ENCODE data around the gene STX1B.

DNA sequence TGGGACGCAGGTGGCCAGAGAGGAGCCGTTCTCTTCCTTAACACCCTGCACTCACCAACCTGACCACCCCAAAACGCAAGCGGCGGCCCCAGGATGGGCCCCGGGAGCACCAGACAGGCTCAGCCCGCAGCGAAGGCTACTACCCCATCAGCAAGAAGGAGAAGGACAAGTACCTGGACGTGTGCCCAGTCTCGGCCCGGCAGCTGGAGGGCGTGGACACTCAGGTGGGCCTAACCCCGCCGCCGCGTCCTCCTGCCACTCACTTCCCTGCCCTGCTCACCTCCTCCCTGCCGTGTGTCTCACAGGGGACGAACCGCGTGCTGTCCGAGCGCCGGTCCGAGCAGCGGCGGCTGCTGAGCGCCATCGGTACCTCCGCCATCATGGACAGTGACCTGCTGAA lies 30.0 kb downstream of the STX1B start:
- TF ChIP-seq, protein P1, sequence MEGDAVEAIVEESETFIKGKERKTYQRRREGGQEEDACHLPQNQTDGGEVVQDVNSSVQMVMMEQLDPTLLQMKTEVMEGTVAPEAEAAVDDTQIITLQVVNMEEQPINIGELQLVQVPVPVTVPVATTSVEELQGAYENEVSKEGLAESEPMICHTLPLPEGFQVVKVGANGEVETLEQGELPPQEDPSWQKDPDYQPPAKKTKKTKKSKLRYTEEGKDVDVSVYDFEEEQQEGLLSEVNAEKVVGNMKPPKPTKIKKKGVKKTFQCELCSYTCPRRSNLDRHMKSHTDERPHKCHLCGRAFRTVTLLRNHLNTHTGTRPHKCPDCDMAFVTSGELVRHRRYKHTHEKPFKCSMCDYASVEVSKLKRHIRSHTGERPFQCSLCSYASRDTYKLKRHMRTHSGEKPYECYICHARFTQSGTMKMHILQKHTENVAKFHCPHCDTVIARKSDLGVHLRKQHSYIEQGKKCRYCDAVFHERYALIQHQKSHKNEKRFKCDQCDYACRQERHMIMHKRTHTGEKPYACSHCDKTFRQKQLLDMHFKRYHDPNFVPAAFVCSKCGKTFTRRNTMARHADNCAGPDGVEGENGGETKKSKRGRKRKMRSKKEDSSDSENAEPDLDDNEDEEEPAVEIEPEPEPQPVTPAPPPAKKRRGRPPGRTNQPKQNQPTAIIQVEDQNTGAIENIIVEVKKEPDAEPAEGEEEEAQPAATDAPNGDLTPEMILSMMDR (conservative IDR thresholded peaks at IDR 0.05) = no peak
- TF ChIP-seq ZFX (IDR thresholded peaks at IDR 0.05) = no peak

Measured in C4-2B (cell line).